GM12892 (cell line): ENCODE data around the gene SLC7A6.

ENCODE experiments used
- POLR2A ChIP-seq: IDR thresholded peaks from 2 replicates; pipeline ENCODE4 v1.6.1; 2011; ENCODE audit warnings: low read depth, low read length, control low read depth
- POLR2AphosphoS5 ChIP-seq: IDR thresholded peaks from 2 replicates; pipeline ENCODE4 v1.6.1; 2011; ENCODE audit warnings: low read depth, low read length, control low read depth
- TAF1 ChIP-seq: IDR thresholded peaks from 2 replicates; pipeline ENCODE4 v1.6.1; 2011; ENCODE audit warnings: low read depth, mild to moderate bottlenecking, control low read depth, low read length, borderline replicate concordance

GRCh38 chr16:68289202-68289601 lies 24.9 kb downstream of the SLC7A6 start:
- TF ChIP-seq TAF1 (no peak), POLR2A (no peak), POLR2AphosphoS5 (no peak)
